ENCODE measurements around the gene IL1RAPL1. TPM values are rescaled to one million over a fixed set of nuclear protein-coding genes. Genes with fewer than 3 reads are reported as not detected.

The IL1RAPL1 gene
- 1.3 and 3.2 TPM in 2 replicates for total RNA-seq (2014; rRNA removed; shearing (Covaris generic))

GRCh38 chrX:28586981-28587551, at the start of gene IL1RAPL1:
Gene IL1RAPL1, plus strand, starts transcription at chrX:28587446.
- peak; percentile 52 for DNase-seq (ENCODE audit: low read depth)

GRCh38 chrX:28542791-28543190, 44.5 kb upstream of the IL1RAPL1 start:
- DNase-seq (ENCODE audit: low read depth), result no peak

GRCh38 chrX:28549838-28550237, 37.4 kb upstream of the IL1RAPL1 start:
- DNase-seq (ENCODE audit: low read depth), result peak; percentile 22

GRCh38 chrX:28550331-28550872, 36.8 kb upstream of the IL1RAPL1 start:
- peak; percentile 0 for DNase-seq (ENCODE audit: low read depth)

DNA sequence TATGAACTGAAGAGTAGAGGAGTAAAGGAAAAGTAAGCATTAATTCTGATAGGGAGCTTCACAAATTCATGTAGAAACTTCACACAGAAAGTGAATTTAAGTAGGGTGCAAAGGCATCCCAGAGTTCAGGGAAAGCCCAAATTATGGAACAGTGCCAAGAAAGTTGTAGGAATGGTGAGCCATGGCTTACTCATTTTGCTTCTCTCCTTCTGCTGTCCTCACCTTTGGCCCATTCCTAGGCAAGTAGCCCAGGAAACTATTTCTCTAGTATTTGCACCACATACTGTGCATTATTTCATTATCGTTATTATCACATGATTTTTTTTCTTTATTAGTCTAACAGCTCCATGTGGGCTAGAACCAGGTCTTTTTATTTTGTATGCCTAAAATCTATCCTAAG, 34.9 kb upstream of the IL1RAPL1 start:
- peak; percentile 2 for DNase-seq (ENCODE audit: low read depth)

- DNase-seq (ENCODE audit: low read depth), result no peak
Measured at GRCh38 chrX:28552882-28553829, 34.1 kb upstream of the IL1RAPL1 start.

DNA sequence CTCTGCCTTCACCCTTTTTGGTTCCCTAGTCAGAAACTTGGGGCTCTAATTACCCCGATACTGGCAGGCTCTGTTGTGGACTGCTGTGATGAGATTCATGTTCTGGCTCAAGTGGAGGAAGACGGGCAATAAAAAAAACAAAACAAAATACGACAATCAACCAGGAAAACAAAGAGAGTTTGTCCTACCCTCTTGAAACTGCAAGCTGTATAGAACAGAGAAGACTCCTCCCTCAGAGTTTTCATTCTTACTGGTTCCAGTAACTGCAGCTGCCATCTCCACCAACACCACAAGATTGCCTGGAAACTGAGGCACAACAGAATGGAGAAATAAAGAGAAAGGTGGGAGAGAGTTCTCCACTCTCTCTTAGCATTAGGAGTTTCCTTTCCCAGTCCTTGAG, 11.1 kb upstream of the IL1RAPL1 start:
- no peak for DNase-seq (ENCODE audit: low read depth)

- DNase-seq (ENCODE audit: low read depth), result no peak
Measured at GRCh38 chrX:28581522-28581921, 5.7 kb upstream of the IL1RAPL1 start.

DNA sequence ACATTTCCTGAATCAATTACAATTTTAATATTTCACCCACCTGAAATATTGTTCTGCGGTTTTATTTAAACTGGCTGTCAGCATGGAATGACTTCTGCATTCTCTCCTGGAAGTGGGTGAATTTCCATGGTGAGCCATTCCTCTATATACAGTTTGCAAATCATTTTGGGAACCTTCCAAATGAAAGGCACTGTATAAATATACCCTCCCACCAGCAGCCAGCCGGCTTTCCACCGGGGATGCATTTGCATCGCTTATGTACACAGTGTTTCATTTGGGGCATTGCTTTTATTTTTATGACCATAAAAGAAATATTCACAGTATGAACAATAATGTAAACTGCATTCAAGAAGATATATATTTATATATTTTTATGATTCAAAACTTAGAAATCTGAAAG, 4.7 kb upstream of the IL1RAPL1 start:
- no peak for DNase-seq (ENCODE audit: low read depth)

DNA sequence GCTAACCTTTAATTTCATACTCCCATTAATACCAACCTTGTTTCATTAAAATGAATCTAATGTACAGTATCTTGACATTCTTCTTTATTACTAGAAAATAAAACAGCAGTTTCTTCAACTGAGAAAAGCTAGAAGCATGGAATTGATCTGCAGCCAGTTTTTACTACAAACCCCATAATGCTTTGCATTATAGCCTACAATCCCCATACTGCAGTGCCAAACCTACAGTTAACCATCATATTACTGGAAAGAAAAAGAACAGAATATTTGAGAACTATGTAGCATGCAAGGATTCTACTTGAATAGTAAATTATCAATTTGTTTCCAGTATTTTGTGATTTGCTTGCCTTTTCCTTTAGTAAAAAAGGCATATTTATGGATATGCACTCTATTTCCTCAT, 3.2 kb upstream of the IL1RAPL1 start:
- no peak for DNase-seq (ENCODE audit: low read depth)

- no peak for DNase-seq (ENCODE audit: low read depth)
Measured at GRCh38 chrX:28585767-28586166, 1.5 kb upstream of the IL1RAPL1 start.

DNA sequence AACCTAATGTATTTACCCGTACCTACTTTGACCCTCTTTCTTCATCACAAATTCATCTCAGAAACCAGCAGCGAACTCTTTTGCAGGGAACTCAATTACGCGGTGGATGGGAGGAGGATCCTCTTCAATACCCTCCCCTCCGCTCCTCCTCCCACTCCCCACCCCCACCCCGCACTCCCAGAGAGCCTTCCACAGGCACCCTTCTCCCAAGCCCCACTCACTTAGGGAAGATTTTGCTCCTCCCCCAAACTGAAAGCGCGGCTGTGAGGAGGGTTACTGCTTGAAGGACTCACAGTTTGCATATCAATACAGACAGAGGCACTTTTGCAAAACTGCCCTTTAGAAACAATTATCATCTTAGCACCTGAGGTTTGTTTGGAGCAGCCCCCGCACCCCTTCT, 960 bp upstream of the IL1RAPL1 start:
- DNase-seq (ENCODE audit: low read depth), result no peak

GRCh38 chrX:28589046-28589445, 1.8 kb downstream of the IL1RAPL1 start:
- DNase-seq (ENCODE audit: low read depth), result no peak

GRCh38 chrX:28590396-28590795, 3.1 kb downstream of the IL1RAPL1 start:
- no peak for DNase-seq (ENCODE audit: low read depth)

DNA sequence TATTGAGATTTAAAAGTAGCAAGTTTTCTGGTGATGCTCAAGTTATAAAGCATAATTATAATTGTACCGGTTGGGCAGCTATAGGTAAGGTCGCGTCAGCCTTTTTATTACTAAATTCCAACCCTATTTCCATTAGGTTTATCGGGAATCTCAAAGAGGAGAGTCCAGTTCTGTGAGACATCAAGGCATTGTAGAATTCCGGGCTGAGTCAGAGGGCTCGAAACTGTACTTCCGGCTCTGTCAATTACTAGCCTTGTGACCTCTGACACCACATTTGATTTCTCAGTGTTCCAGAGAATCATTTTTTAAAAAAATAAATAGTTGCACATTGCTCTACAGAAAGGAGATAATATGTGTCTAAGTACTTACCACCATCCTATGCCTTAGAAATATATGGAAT, 4.3 kb downstream of the IL1RAPL1 start:
- DNase-seq (ENCODE audit: low read depth), result peak; percentile 8

- no peak for DNase-seq (ENCODE audit: low read depth)
Measured at GRCh38 chrX:28595346-28595745, 8.1 kb downstream of the IL1RAPL1 start.

- DNase-seq (ENCODE audit: low read depth), result no peak
Measured at GRCh38 chrX:28599957-28600356, 12.7 kb downstream of the IL1RAPL1 start.

DNA sequence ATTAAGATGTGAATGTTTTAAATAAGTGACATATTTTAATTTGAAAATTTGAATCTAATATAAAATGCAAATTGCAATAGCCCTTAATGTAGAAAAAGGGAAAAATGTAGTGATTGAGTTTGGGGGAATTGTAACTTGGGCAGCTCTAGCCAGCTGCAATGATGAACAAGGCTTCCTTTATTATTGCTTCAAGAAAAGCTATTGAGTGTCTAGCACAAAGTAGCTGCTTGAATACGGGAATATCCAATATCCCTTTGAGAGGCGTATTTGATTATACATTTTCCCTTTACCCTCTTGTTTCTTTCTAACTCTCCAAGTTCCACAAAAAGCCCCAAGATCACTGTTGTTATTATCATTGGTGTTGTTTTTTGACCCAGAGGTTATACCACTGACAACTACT, 21.8 kb downstream of the IL1RAPL1 start:
- no peak for DNase-seq (ENCODE audit: low read depth)

GRCh38 chrX:28609917-28610613, 22.8 kb downstream of the IL1RAPL1 start:
- DNase-seq (ENCODE audit: low read depth), result no peak

- no peak for DNase-seq (ENCODE audit: low read depth)
Measured at GRCh38 chrX:28610746-28611145, 23.5 kb downstream of the IL1RAPL1 start.

DNA sequence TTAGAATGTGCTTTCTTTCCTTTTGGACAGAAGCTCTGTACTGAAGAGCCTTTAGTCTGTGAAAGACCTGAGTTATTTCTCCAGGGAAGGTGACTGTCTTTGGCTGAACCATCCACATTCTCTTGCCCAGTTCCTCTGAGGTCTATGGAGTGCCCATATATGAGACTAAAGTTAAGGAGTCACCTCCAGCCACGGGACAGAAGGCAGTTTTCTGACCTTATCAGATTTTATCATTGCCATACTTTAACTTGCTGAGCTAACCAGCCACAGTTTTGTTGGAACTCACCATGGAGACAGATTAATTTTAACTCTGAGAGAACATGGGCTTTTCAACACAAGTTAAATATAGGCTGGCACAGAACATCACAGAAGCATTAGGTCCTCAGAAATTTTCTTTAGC, 26.3 kb downstream of the IL1RAPL1 start:
- DNase-seq (ENCODE audit: low read depth), result no peak

- no peak for DNase-seq (ENCODE audit: low read depth)
Measured at GRCh38 chrX:28625223-28625622, 38.0 kb downstream of the IL1RAPL1 start.

Measured in M059J (cell line).